Measurements from ENCODE around the gene CXorf58.
"Not testable (repeated sequence)": the region's sequence is repeated elsewhere in the genome, so short reads cannot be mapped to it uniquely, and the experiment has no call there.

The CXorf58 gene

DNA sequence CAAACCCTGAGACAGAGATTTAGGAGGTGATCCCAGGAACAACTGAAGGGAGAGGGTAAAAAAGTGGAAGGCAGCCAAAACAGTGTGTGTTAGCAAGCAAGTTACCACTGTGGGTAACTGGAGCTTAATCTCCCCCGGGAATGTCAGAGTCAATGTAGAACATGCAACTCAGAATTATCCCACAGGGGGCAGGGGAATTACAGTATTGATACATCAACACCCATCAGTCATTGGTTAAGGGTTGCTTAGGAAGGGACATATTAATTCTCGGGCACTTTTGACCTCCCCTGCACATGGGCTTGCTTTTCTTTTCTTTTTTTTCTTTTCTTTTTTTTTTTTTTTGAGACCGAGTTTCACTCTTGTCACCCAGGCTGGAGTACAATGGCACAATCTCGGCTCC is 29.3 kb downstream of the CXorf58 start:
- DNase-seq (ENCODE audit: insufficient read length) (no peak), FAIRE-seq (no peak)
- no peak for TF ChIP-seq TAF1 (IDR thresholded peaks at IDR 0.05; ENCODE audit: borderline replicate concordance, low read depth, low read length)
- no peak for TF ChIP-seq POLR2AphosphoS5 (IDR thresholded peaks at IDR 0.05; ENCODE audit: low read depth, low read length)
- TF ChIP-seq POLR2A (IDR thresholded peaks at IDR 0.05; ENCODE audit: low read depth, low read length), result no peak

GRCh38 chrX:23938690-23939089 is 30.9 kb downstream of the CXorf58 start:
- no peak for TF ChIP-seq POLR2A (IDR thresholded peaks at IDR 0.05; ENCODE audit: low read depth, low read length)
- TF ChIP-seq TAF1 (IDR thresholded peaks at IDR 0.05; ENCODE audit: borderline replicate concordance, low read depth, low read length), result no peak
- no peak for TF ChIP-seq POLR2AphosphoS5 (IDR thresholded peaks at IDR 0.05; ENCODE audit: low read depth, low read length)
- DNase-seq (ENCODE audit: insufficient read length) (no peak), FAIRE-seq (no peak)

- no peak for DNase-seq (ENCODE audit: insufficient read length)
- no peak for FAIRE-seq
- TF ChIP-seq POLR2A (IDR thresholded peaks at IDR 0.05; ENCODE audit: low read depth, low read length), result no peak
Observed at GRCh38 chrX:23939203-23939602, 31.4 kb downstream of the CXorf58 start.

- no peak for TF ChIP-seq TAF1 (IDR thresholded peaks at IDR 0.05; ENCODE audit: borderline replicate concordance, low read depth, low read length)
- TF ChIP-seq POLR2AphosphoS5 (IDR thresholded peaks at IDR 0.05; ENCODE audit: low read depth, low read length), result no peak
- TF ChIP-seq POLR2A (IDR thresholded peaks at IDR 0.05; ENCODE audit: low read depth, low read length), result no peak
- DNase-seq (ENCODE audit: insufficient read length) (no peak), FAIRE-seq (no peak)
Observed at GRCh38 chrX:23944234-23944633, 36.4 kb downstream of the CXorf58 start.

- DNase-seq (ENCODE audit: insufficient read length) (no peak), FAIRE-seq (no peak)
Observed at GRCh38 chrX:23945206-23945605, 37.4 kb downstream of the CXorf58 start.

GRCh38 chrX:23952391-23952790 is 44.6 kb downstream of the CXorf58 start:
- TF ChIP-seq POLR2AphosphoS5 (IDR thresholded peaks at IDR 0.05; ENCODE audit: low read depth, low read length) (no peak), POLR2A (IDR thresholded peaks at IDR 0.05; ENCODE audit: low read depth, low read length) (no peak), TAF1 (IDR thresholded peaks at IDR 0.05; ENCODE audit: borderline replicate concordance, low read depth, low read length) (no peak)
- DNase-seq (ENCODE audit: insufficient read length) (no peak), FAIRE-seq (no peak)

More at GRCh38 chrX:23945206-23945605, 37.4 kb downstream of the CXorf58 start:
- TF ChIP-seq TAF1 (IDR thresholded peaks at IDR 0.05; ENCODE audit: borderline replicate concordance, low read depth, low read length) (no peak), POLR2A (IDR thresholded peaks at IDR 0.05; ENCODE audit: low read depth, low read length) (no peak)

DNA sequence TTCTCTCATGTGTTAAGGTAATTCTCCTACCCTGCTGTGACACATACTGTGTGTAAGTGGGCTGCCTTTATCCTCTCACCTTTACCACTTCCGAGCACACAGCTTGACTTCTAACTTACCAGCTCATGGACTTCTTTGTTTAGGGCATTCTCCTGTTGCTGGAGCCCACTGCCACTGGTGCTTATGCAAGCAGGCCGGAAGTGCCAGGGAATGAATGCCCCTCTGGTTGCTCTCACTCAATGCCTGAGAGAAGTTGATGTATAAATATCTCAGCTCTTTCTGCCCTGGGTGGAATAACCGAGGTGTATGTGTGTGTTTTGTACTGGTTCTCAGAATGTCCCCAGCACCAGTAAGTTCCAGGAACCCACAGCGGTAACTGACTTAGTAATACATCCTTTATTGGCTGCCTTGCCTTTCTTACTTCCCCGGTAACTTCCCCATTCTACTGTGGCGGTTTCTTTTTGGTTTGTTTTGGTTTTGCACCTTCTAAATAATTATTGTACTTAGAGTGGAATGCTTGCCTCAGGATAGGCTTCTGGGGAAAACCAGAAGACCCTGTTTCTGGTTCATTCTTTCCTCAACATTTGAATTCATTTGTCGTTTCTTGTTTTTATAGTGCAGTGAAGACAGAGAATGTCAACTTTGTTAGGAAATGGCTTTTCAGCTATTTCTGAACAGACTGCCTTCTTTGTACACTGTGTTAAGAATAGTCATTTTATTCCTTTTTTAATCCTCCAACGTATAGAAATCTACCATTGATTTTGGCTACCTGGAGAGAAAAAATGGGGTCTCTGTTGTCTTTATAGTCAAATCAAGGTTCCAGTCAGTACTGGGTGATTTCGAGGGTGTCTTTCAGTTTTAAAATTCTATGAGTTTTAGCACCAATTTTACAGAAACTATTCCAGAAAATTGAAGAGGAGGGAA is 45.4 kb downstream of the CXorf58 start:
- DNase-seq (ENCODE audit: insufficient read length), result peak; percentile 21
- peak; percentile 94 for FAIRE-seq
- TF ChIP-seq TAF1 (IDR thresholded peaks at IDR 0.05; ENCODE audit: borderline replicate concordance, low read depth, low read length) (no peak), POLR2A (IDR thresholded peaks at IDR 0.05; ENCODE audit: low read depth, low read length) (no peak), POLR2AphosphoS5 (IDR thresholded peaks at IDR 0.05; ENCODE audit: low read depth, low read length) (no peak)

DNA sequence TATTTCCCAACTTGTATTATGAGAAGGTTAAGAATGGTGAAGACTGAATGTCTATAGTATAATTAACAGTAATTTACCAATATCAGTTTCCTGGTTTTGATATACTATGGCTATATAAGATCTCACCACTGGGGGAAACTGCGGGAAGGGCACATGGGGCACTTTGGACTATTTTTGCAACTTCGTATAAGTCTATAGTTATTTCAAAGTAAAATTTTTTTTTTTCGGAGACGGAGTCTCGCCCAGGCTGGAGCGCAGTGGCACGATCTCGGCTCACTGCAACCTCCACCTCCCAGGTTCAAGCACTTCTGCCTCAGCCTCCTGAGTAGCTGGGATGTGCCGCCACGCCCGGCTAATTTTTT is 46.1 kb downstream of the CXorf58 start:
- DNase-seq (ENCODE audit: insufficient read length) (no peak), FAIRE-seq (no peak)
- TF ChIP-seq TAF1 (IDR thresholded peaks at IDR 0.05; ENCODE audit: borderline replicate concordance, low read depth, low read length) (no peak), POLR2AphosphoS5 (IDR thresholded peaks at IDR 0.05; ENCODE audit: low read depth, low read length) (no peak), POLR2A (IDR thresholded peaks at IDR 0.05; ENCODE audit: low read depth, low read length) (no peak)

- no peak for TF ChIP-seq POLR2AphosphoS5 (IDR thresholded peaks at IDR 0.05; ENCODE audit: low read depth, low read length)
- no peak for TF ChIP-seq TAF1 (IDR thresholded peaks at IDR 0.05; ENCODE audit: borderline replicate concordance, low read depth, low read length)
- no peak for TF ChIP-seq POLR2A (IDR thresholded peaks at IDR 0.05; ENCODE audit: low read depth, low read length)
- FAIRE-seq (no peak), DNase-seq (ENCODE audit: insufficient read length) (no peak)
Observed at GRCh38 chrX:23954396-23954795, 46.6 kb downstream of the CXorf58 start.

- DNase-seq (ENCODE audit: insufficient read length) (no peak), FAIRE-seq (no peak)
Observed at GRCh38 chrX:23959781-23960180, 52.0 kb downstream of the CXorf58 start.

GRCh38 chrX:23964191-23964590 is 56.4 kb downstream of the CXorf58 start:
- TF ChIP-seq POLR2A (IDR thresholded peaks at IDR 0.05; ENCODE audit: low read depth, low read length) (no peak), POLR2AphosphoS5 (IDR thresholded peaks at IDR 0.05; ENCODE audit: low read depth, low read length) (no peak), TAF1 (IDR thresholded peaks at IDR 0.05; ENCODE audit: borderline replicate concordance, low read depth, low read length) (no peak)
- no peak for DNase-seq (ENCODE audit: insufficient read length)
- no peak for FAIRE-seq

More at GRCh38 chrX:23959781-23960180, 52.0 kb downstream of the CXorf58 start:
- TF ChIP-seq POLR2AphosphoS5 (IDR thresholded peaks at IDR 0.05; ENCODE audit: low read depth, low read length) (no peak), POLR2A (IDR thresholded peaks at IDR 0.05; ENCODE audit: low read depth, low read length) (no peak), TAF1 (IDR thresholded peaks at IDR 0.05; ENCODE audit: borderline replicate concordance, low read depth, low read length) (no peak)

DNA sequence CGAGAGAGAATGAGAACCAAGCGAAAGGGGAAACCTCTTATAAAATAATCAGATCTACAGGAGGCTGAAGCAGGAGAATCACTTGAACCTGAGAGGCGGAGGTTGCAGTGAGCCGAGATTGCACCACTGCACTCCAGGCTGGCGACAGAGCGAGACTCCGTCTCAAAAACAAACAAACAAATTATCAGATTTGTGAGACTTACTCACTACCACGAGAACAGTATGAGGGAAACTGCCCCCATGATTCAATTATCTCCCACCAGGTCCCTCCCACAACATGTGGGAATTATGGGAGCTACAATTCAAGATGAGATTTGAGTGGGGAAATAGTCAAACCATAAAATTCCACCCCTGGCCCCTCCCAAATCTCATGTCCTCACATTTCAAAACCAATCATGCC is 57.8 kb downstream of the CXorf58 start:
- not testable (repeated sequence) for DNase-seq (ENCODE audit: insufficient read length); FAIRE-seq

Measured in GM12892 (cell line).